Measurements from ENCODE around the gene ADRA1B.

The ADRA1B gene

GRCh38 chr5:159901772-159902171 lies 14.5 kb upstream of the ADRA1B start:
- no peak for DNase-seq (ENCODE audit: low spot score)

- no peak for DNase-seq (ENCODE audit: low spot score)
Measured at GRCh38 chr5:159902444-159903121, 13.7 kb upstream of the ADRA1B start.

- no peak for DNase-seq (ENCODE audit: low spot score)
Measured at GRCh38 chr5:159903131-159903530, 13.2 kb upstream of the ADRA1B start.

- no peak for DNase-seq (ENCODE audit: low spot score)
Measured at GRCh38 chr5:159904874-159905273, 11.4 kb upstream of the ADRA1B start.

- DNase-seq (ENCODE audit: low spot score) = no peak
Measured at GRCh38 chr5:159905496-159905895, 10.8 kb upstream of the ADRA1B start.

- no peak for DNase-seq (ENCODE audit: low spot score)
Measured at GRCh38 chr5:159906463-159906862, 9.8 kb upstream of the ADRA1B start.

- DNase-seq (ENCODE audit: low spot score) = no peak
Measured at GRCh38 chr5:159906943-159907342, 9.3 kb upstream of the ADRA1B start.

- DNase-seq (ENCODE audit: low spot score) = no peak
Measured at GRCh38 chr5:159907689-159908590, 8.3 kb upstream of the ADRA1B start.

- DNase-seq (ENCODE audit: low spot score) = no peak
Measured at GRCh38 chr5:159908591-159908940, 7.7 kb upstream of the ADRA1B start.

- no peak for DNase-seq (ENCODE audit: low spot score)
Measured at GRCh38 chr5:159909126-159909525, 7.2 kb upstream of the ADRA1B start.

GRCh38 chr5:159910207-159910842 lies 6.0 kb upstream of the ADRA1B start:
- DNase-seq (ENCODE audit: low spot score) = no peak

GRCh38 chr5:159910843-159911229 lies 5.4 kb upstream of the ADRA1B start:
- no peak for DNase-seq (ENCODE audit: low spot score)

- no peak for DNase-seq (ENCODE audit: low spot score)
Measured at GRCh38 chr5:159911349-159911748, 4.9 kb upstream of the ADRA1B start.

- no peak for DNase-seq (ENCODE audit: low spot score)
Measured at GRCh38 chr5:159912033-159912800, 4.1 kb upstream of the ADRA1B start.

- no peak for DNase-seq (ENCODE audit: low spot score)
Measured at GRCh38 chr5:159913048-159913447, 3.2 kb upstream of the ADRA1B start.

GRCh38 chr5:159913501-159913900 lies 2.8 kb upstream of the ADRA1B start:
- DNase-seq (ENCODE audit: low spot score) = no peak

- DNase-seq (ENCODE audit: low spot score) = no peak
Measured at GRCh38 chr5:159916841-159917761, 819 bp downstream of the ADRA1B start.

- DNase-seq (ENCODE audit: low spot score) = no peak
Measured at GRCh38 chr5:159917994-159918393, 1.7 kb downstream of the ADRA1B start.

GRCh38 chr5:159921721-159922120 lies 5.4 kb downstream of the ADRA1B start:
- DNase-seq (ENCODE audit: low spot score) = no peak

GRCh38 chr5:159923008-159923407 lies 6.7 kb downstream of the ADRA1B start:
- no peak for DNase-seq (ENCODE audit: low spot score)

Measured in globus pallidus (tissue), 1 donor.